Smooth muscle cell (in vitro differentiated cells): ENCODE data around the gene WAC. TPM values are rescaled to one million over a fixed set of nuclear protein-coding genes. Genes with fewer than 3 reads are reported as not detected.
"Not testable (repeated sequence)": the region's sequence is repeated elsewhere in the genome, so short reads cannot be mapped to it uniquely, and the experiment has no call there.

ENCODE experiments used
- DNase-seq: peaks from one replicate; lab custom pipeline; 2025; ENCODE audit not compliant: unreplicated experiment; lab: John Stamatoyannopoulos, UW
- H2AFZ ChIP-seq: fragments of 200-600 bp; sonication (generic); 2 replicates; pipeline ENCODE4 v1.6.0; 2016; ENCODE audit warnings: antibody characterized with exemption, low read depth, mild to moderate bottlenecking
- H3F3A ChIP-seq: fragments of 200-600 bp; sonication (generic); 2 replicates; pipeline ENCODE4 v1.6.0; 2017; ENCODE audit warnings: antibody characterized with exemption, low read depth
- H3K27ac ChIP-seq: fragments of 200-600 bp; sonication (generic); 2 replicates; pipeline ENCODE4 v1.5.1; 2016; ENCODE audit warnings: low read depth, mild to moderate bottlenecking
- H3K27me3 ChIP-seq: fragments of 200-600 bp; sonication (generic); 2 replicates; pipeline ENCODE4 v1.6.1; 2016; ENCODE audit warnings: low read depth, mild to moderate bottlenecking
- H3K36me3 ChIP-seq: fragments of 200-600 bp; sonication (generic); 2 replicates; pipeline ENCODE4 v1.5.1; 2016; ENCODE audit warnings: low read depth
- H3K4me1 ChIP-seq: fragments of 200-600 bp; sonication (generic); 2 replicates; pipeline ENCODE4 v1.5.1; 2016; ENCODE audit warnings: low read depth
- H3K4me2 ChIP-seq: fragments of 200-600 bp; sonication (generic); 2 replicates; pipeline ENCODE4 v1.6.0; 2016; ENCODE audit warnings: mild to moderate bottlenecking
- H3K4me3 ChIP-seq: fragments of 200-600 bp; sonication (generic); 2 replicates; pipeline ENCODE4 v1.5.1; 2016; ENCODE audit warnings: mild to moderate bottlenecking
- H3K79me2 ChIP-seq: fragments of 200-600 bp; sonication (generic); 2 replicates; pipeline ENCODE4 v1.6.0; 2016; ENCODE audit warnings: low read depth, mild to moderate bottlenecking
- H3K9ac ChIP-seq: fragments of 200-600 bp; sonication (generic); 2 replicates; pipeline ENCODE4 v1.6.0; 2016; ENCODE audit warnings: low read depth
- H3K9me3 ChIP-seq: fragments of 200-600 bp; sonication (generic); replicated peaks from 2 replicates; pipeline ENCODE4 v1.5.1; 2016; ENCODE audit warnings: low read depth
- H4K20me1 ChIP-seq: fragments of 200-600 bp; sonication (generic); 2 replicates; pipeline ENCODE4 v1.6.0; 2016; ENCODE audit warnings: low read depth
- CTCF ChIP-seq: fragments of 200-600 bp; sonication (generic); IDR thresholded peaks from 2 replicates; pipeline ENCODE4 v1.5.1; 2017; ENCODE audit warnings: borderline replicate concordance, mild to moderate bottlenecking, antibody characterized with exemption; ENCODE audit not compliant: insufficient read depth, poor library complexity, severe bottlenecking
- WGBS: methylation state at CpG from one replicate; pipeline ENCODE4 v1.1.7; 2016; ENCODE audit warnings: low lambda C conversion rate; 5-methylcytosine and 5-hydroxymethylcytosine counted together
- polyA plus RNA-seq: library from polyadenylated mRNA; unstranded; fragments of >200 nt; fragmentation: Nextera tagmentation; extraction: Ambion mirVana; gene quantifications from 2 replicates; pipeline ENCODE4 v1.2.1, GENCODE V29; 2016
- total RNA-seq: library from RNA; depleted of rRNA; stranded (reverse); fragments of >200 nt; gene quantifications from 2 replicates; pipeline ENCODE4 v1.2.3, GENCODE V29; 2014

The WAC gene
- total and polyA plus RNA-seq, 2 experiments from 2014 or later, result 52.2 to 97.5 TPM

- Histone ChIP-seq H3K4me1 (no peaks in the 10 kb centered on the region), H3F3A (no peaks in the 10 kb centered on the region), H3K27me3 (no peaks in the 10 kb centered on the region), H3K9ac (no peak overlapping the region), H3K79me2 (no peaks in the 10 kb centered on the region), H3K27ac (no peak overlapping the region), H3K9me3 (peaks cover 6% of the 10 kb centered on the region), H3K4me2 (no peak overlapping the region), H3K4me3 (no peak overlapping the region), H4K20me1 (no peaks in the 10 kb centered on the region), H3K36me3 (peaks cover 16% of the 10 kb centered on the region), H2AFZ (no peak overlapping the region)
- no peak for DNase-seq
- WGBS, result 89% methylated on average over 3 of the region's 3 CpGs
- TF ChIP-seq CTCF, result no peak
Observed at GRCh38 chr10:28520346-28520745, 12.6 kb upstream of the WAC start.

DNA sequence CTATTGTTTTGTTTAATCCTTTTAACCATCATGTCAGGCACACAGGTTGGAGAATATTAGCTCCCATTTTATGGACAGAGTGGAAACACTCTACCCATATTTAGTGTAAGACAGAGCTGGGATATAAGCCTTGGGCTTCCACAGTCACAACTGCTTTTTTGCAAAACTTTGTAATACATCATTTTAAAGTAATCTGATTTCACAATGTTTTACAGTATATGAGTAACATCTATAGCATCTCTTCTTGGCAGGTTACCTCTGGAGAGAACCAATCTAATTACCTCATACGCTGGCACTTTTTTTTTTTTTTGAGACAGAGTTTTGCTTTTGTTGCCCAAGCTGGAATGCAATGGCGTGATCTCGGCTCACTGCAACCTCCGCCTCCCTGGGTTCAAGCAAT is 12.1 kb upstream of the WAC start:
- not testable (repeated sequence) for H3K9ac ChIP-seq, H3K4me3 ChIP-seq, H3K4me2 ChIP-seq, H3K4me1 ChIP-seq, H3K27ac ChIP-seq, DNase-seq, H3K79me2 ChIP-seq, H3F3A ChIP-seq, H3K9me3 ChIP-seq, H2AFZ ChIP-seq, H3K27me3 ChIP-seq, H4K20me1 ChIP-seq
- WGBS, result 89% methylated on average over 4 of the region's 4 CpGs
- H3K36me3 ChIP-seq, result peaks cover 20% of the 10 kb centered on the region

GRCh38 chr10:28521961-28522360 is 11.0 kb upstream of the WAC start:
- 97% methylated on average over 11 of the region's 11 CpGs for WGBS

GRCh38 chr10:28523725-28524252 is 9.1 kb upstream of the WAC start:
- no peaks in the 10 kb centered on the region for H4K20me1 ChIP-seq
- DNase-seq, result no peak
- no peaks in the 10 kb centered on the region for H3K27me3 ChIP-seq
- H3K4me2 ChIP-seq, result no peak overlapping the region
- TF ChIP-seq CTCF, result no peak
- H3K27ac ChIP-seq, result no peak overlapping the region
- H3K9ac ChIP-seq, result no peak overlapping the region
- no peak overlapping the region for H3K4me3 ChIP-seq
- H3K36me3 ChIP-seq, result peaks cover 20% of the 10 kb centered on the region
- 96% methylated on average over 2 of the region's 2 CpGs for WGBS
- H3K4me1 ChIP-seq, result no peaks in the 10 kb centered on the region
- peaks cover 6% of the 10 kb centered on the region for H3K9me3 ChIP-seq
- H3F3A ChIP-seq, result no peaks in the 10 kb centered on the region
- H2AFZ ChIP-seq, result no peak overlapping the region
- H3K79me2 ChIP-seq, result peaks cover 21% of the 10 kb centered on the region

More at GRCh38 chr10:28521961-28522360, 11.0 kb upstream of the WAC start:
- not testable (repeated sequence) for H3K79me2 ChIP-seq, H3K9ac ChIP-seq, H3K4me1 ChIP-seq, H3F3A ChIP-seq, H4K20me1 ChIP-seq, H3K9me3 ChIP-seq, H3K4me2 ChIP-seq, H2AFZ ChIP-seq, H3K27ac ChIP-seq, DNase-seq, H3K4me3 ChIP-seq, H3K27me3 ChIP-seq
- peaks cover 20% of the 10 kb centered on the region for H3K36me3 ChIP-seq

- Histone ChIP-seq H4K20me1 (peaks cover 41% of the 10 kb centered on the region), H3K4me3 (no peak overlapping the region), H3K9ac (no peak overlapping the region), H3K79me2 (peaks cover 79% of the 10 kb centered on the region), H3K4me2 (peak overlapping the region; percentile 100), H3F3A (no peaks in the 10 kb centered on the region), H2AFZ (no peak overlapping the region), H3K27ac (no peak overlapping the region), H3K9me3 (no peaks in the 10 kb centered on the region), H3K36me3 (peaks cover under 1% of the 10 kb centered on the region), H3K27me3 (no peaks in the 10 kb centered on the region), H3K4me1 (peaks cover 18% of the 10 kb centered on the region)
- DNase-seq, result no peak
- 57% methylated on average over 3 of the region's 3 CpGs for whole genome bisulfite sequencing
- TF ChIP-seq CTCF, result no peak
Observed at GRCh38 chr10:28530751-28531150, 2.2 kb upstream of the WAC start.
